PC-9 (cell line): ENCODE measurements around the gene CD81. TPM values are rescaled to one million over a fixed set of nuclear protein-coding genes. Genes with fewer than 3 reads are reported as not detected.

ENCODE experiments used
- BruUV-seq: library from RNA; stranded (reverse); fragments of 400-500 nt; replicated peaks from 2 replicates; lab custom pipeline; 2021; lab: Mats Ljungman, UMichigan
- CTCF ChIA-PET: fragments of 300-600 bp; sonication (Branson Sonifier 250); formaldehyde crosslinking; loops from one replicate; lab custom pipeline; 2022; ENCODE audit warnings: antibody characterized with exemption; lab: Charles Lee
- POLR2A ChIA-PET: fragments of 300-600 bp; sonication (Branson Sonifier 250); formaldehyde crosslinking; loops from one replicate; lab custom pipeline; 2022; ENCODE audit warnings: antibody characterized with exemption; ENCODE audit not compliant: unreplicated experiment; lab: Charles Lee
- DNase-seq, 2 experiments: peaks; one replicate each; pipeline versions ENCODE4 v3.0.0 to v3.0.0-alpha.2; 2015 to 2022; ENCODE audit warnings: mixed read lengths in 1 of 2
- H2AFZ ChIP-seq: fragments of 200-600 bp; sonication (generic); 2 replicates; pipeline ENCODE4 v1.8.1; 2017; ENCODE audit warnings: antibody characterized with exemption
- H3F3A ChIP-seq: fragments of 200-600 bp; sonication (generic); 2 replicates; pipeline ENCODE4 v1.8.1; 2017; ENCODE audit warnings: antibody characterized with exemption, mild to moderate bottlenecking, low read depth; ENCODE audit not compliant: insufficient read depth
- H3K27ac ChIP-seq: fragments of 200-600 bp; sonication (generic); 2 replicates; pipeline ENCODE4 v1.6.1; 2016; ENCODE audit warnings: mixed run types
- H3K27me3 ChIP-seq: fragments of 200-600 bp; sonication (generic); 2 replicates; pipeline ENCODE4 v1.6.1; 2016; ENCODE audit warnings: low read depth, mixed run types; ENCODE audit not compliant: insufficient read depth
- H3K36me3 ChIP-seq: fragments of 200-600 bp; sonication (generic); 2 replicates; pipeline ENCODE4 v1.6.1; 2016; ENCODE audit warnings: low read depth, mixed run types
- H3K4me1 ChIP-seq: fragments of 200-600 bp; sonication (generic); replicated peaks from 2 replicates; pipeline ENCODE4 v1.6.1; 2016; ENCODE audit warnings: mixed run types; ENCODE audit not compliant: insufficient read depth
- H3K4me2 ChIP-seq: fragments of 200-600 bp; sonication (generic); 2 replicates; pipeline ENCODE4 v1.6.1; 2017; ENCODE audit warnings: mixed run types
- H3K4me3 ChIP-seq: fragments of 200-600 bp; sonication (generic); 2 replicates; pipeline ENCODE4 v1.6.1; 2016; ENCODE audit warnings: mixed run types
- H3K79me2 ChIP-seq: fragments of 200-600 bp; sonication (generic); 2 replicates; pipeline ENCODE4 v1.6.1; 2017; ENCODE audit warnings: low read depth, mixed run types
- H3K9me2 ChIP-seq: fragments of 200-600 bp; sonication (generic); 2 replicates; pipeline ENCODE4 v1.8.1; 2017; ENCODE audit warnings: mild to moderate bottlenecking; ENCODE audit not compliant: insufficient read depth
- H3K9me3 ChIP-seq: fragments of 200-600 bp; sonication (generic); 2 replicates; pipeline ENCODE4 v1.8.1; 2016; ENCODE audit warnings: low read depth; ENCODE audit not compliant: insufficient read depth
- H4K20me1 ChIP-seq: fragments of 200-600 bp; sonication (generic); 2 replicates; pipeline ENCODE4 v1.8.1; 2017; ENCODE audit not compliant: insufficient read depth
- CTCF ChIP-seq: fragments of 200-600 bp; sonication (generic); conservative IDR thresholded peaks from 2 replicates; pipeline ENCODE4 v1.6.1; 2017; ENCODE audit warnings: mixed run types, antibody characterized with exemption, mild to moderate bottlenecking, moderate library complexity
- EZH2 ChIP-seq: fragments of 200-600 bp; sonication (generic); IDR thresholded peaks from 2 replicates; pipeline ENCODE4 v1.8.0; 2017; ENCODE audit warnings: antibody characterized with exemption, low read depth
- intact Hi-C: fragments of 100-400 bp; cut with micrococcal nuclease; formaldehyde crosslinking; loops from one replicate; pipeline ENCODE4 v1.10.0; 2022; ENCODE audit not compliant: unreplicated experiment
- total RNA-seq: library from RNA; stranded (reverse); gene quantifications from 2 replicates; pipeline ENCODE4 v1.2.3, GENCODE V29; 2021

Gene CD81
- total RNA-seq, 1 experiment from 2014 or later = 180 TPM

GRCh38 chr11:2408671-2409070 is 31.6 kb downstream of the CD81 start:
- POLR2A ChIA-PET = no interaction called here
- CTCF ChIA-PET = no interaction called here
- no peak for DNase-seq
- no peak overlapping the region for H3K4me2 ChIP-seq
- no peak for TF ChIP-seq CTCF
- TF ChIP-seq EZH2 = no peak
- H3K4me3 ChIP-seq = no peak overlapping the region
- BruUV-seq = no TSS peak
- intact Hi-C loops = no loop called here
- H2AFZ ChIP-seq = no peak overlapping the region
- H3K9me2 ChIP-seq = no peaks in the 10 kb centered on the region
- no peaks in the 10 kb centered on the region for H3K4me1 ChIP-seq
- no peaks in the 10 kb centered on the region for H3K9me3 ChIP-seq
- no peak overlapping the region for H3K27ac ChIP-seq
- no peaks in the 10 kb centered on the region for H3K79me2 ChIP-seq
- no peaks in the 10 kb centered on the region for H3F3A ChIP-seq
- 0 out of 2 replicates have a peak, but pooled peaks cover 4% of the 10 kb centered on the region for H3K27me3 ChIP-seq
- H4K20me1 ChIP-seq = no peaks in the 10 kb centered on the region
- no peaks in the 10 kb centered on the region for H3K36me3 ChIP-seq

GRCh38 chr11:2409126-2409525 is 32.0 kb downstream of the CD81 start:
- no peak overlapping the region for H3K27ac ChIP-seq
- H3K4me1 ChIP-seq = no peaks in the 10 kb centered on the region
- no peaks in the 10 kb centered on the region for H4K20me1 ChIP-seq
- TF ChIP-seq EZH2 (no peak), CTCF (no peak)
- no peaks in the 10 kb centered on the region for H3K9me2 ChIP-seq
- ChIA-PET POLR2A (no interaction called here), CTCF (no interaction called here)
- no peak for DNase-seq
- intact Hi-C loops = no loop called here
- BruUV-seq = no TSS peak
- H3K36me3 ChIP-seq = no peaks in the 10 kb centered on the region
- H3K4me3 ChIP-seq = no peak overlapping the region
- H2AFZ ChIP-seq = no peak overlapping the region
- no peaks in the 10 kb centered on the region for H3K79me2 ChIP-seq
- H3F3A ChIP-seq = no peaks in the 10 kb centered on the region
- H3K4me2 ChIP-seq = no peak overlapping the region
- H3K9me3 ChIP-seq = no peaks in the 10 kb centered on the region
- 0 out of 2 replicates have a peak, but pooled peaks cover 4% of the 10 kb centered on the region for H3K27me3 ChIP-seq

- Histone ChIP-seq H4K20me1 (no peaks in the 10 kb centered on the region), H3K4me1 (no peaks in the 10 kb centered on the region), H3K9me3 (no peaks in the 10 kb centered on the region), H3K36me3 (no peaks in the 10 kb centered on the region), H3K27me3 (0 out of 2 replicates have a peak, but pooled peaks cover 4% of the 10 kb centered on the region), H3F3A (no peaks in the 10 kb centered on the region), H3K9me2 (no peaks in the 10 kb centered on the region), H3K4me2 (no peak overlapping the region), H2AFZ (no peak overlapping the region), H3K4me3 (no peak overlapping the region), H3K79me2 (no peaks in the 10 kb centered on the region), H3K27ac (no peak overlapping the region)
- POLR2A ChIA-PET = no interaction called here
- TF ChIP-seq EZH2 (no peak), CTCF (no peak)
- DNase-seq = no peak
- CTCF ChIA-PET = no interaction called here
- no TSS peak for BruUV-seq
- intact Hi-C loops = no loop called here
Observed at GRCh38 chr11:2409611-2410468, 32.7 kb downstream of the CD81 start.
